NB4 (cell line): ENCODE results near the gene EPB41L1.

Source experiments
- DNase-seq: peaks from one replicate; pipeline ENCODE4 v3.0.0; 2010; ENCODE audit warnings: low read depth
- H3K4me3 ChIP-seq: one replicate; pipeline ENCODE4 v1.5.1; 2011; ENCODE audit warnings: mild to moderate bottlenecking, low read depth, low read length, moderate library complexity
- CTCF ChIP-seq: IDR thresholded peaks from one replicate; pipeline ENCODE4 v1.5.1; 2012; ENCODE audit warnings: low read depth, low read length
- MAX ChIP-seq: IDR thresholded peaks from 2 replicates; pipeline ENCODE4 v1.6.1; 2011; ENCODE audit warnings: low read depth, low read length
- MYC ChIP-seq: IDR thresholded peaks from 2 replicates; pipeline ENCODE4 v1.6.1; 2011; ENCODE audit warnings: low read depth, low read length
- POLR2A ChIP-seq: IDR thresholded peaks from 2 replicates; pipeline ENCODE4 v1.6.1; 2011; ENCODE audit warnings: mild to moderate bottlenecking; ENCODE audit not compliant: insufficient read length; ENCODE audit errors: extremely low read depth

Gene EPB41L1

DNA sequence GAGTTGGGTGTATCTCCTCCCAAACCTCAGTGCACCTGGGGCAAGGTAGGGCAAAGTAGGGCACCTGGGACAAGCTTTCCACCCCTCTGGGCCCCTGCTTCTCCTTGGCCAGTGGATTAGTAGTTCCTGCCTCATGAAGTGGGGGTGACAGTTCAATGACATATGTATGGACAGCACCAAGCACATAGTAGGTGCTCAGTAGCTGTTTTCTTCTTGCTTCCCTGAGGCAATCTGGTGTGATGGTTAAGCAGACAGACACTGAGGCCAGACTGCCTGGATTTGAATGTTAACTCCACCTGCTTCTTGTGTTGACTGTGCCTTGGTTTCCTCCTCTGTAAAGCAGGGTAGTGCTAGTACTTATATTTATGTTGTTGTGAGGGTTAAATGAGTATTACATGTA lies 25.8 kb downstream of the EPB41L1 start:
- no peak for DNase-seq
- no peak for TF ChIP-seq CTCF
- no peak for TF ChIP-seq MYC
- no peak for TF ChIP-seq MAX
- H3K4me3 ChIP-seq = no peak overlapping the region

DNA sequence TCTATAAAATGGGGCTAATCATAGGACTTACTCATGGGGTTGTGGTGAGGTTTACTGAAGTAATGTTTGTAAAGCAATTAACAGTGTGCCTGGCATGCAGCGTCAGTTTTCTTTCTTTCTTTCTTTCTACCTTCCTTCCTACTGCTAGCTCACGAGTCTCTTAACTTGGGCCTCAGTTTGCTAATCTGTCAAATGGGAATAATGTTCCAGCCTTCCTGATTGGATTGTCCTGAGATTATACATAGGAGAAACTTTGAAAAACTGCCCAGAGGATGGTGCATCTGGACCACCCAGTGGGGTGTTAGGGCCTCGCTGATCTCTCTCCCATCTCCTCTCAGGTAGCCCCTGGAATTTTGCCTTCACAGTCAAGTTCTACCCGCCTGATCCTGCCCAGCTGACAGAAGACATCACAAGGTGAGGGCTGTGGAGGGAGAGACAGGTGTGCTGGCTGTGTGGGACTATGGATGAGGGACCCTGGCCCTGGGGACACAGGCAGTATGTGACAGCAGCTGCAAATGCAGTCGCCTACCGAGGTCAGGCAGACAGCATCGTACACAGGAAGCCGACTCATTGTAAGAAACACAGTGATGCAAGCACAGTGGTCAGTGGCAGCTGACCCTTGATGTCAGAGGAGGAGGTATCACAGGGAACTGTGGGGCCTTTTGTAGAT lies 27.5 kb downstream of the EPB41L1 start:
- no peak overlapping the region for H3K4me3 ChIP-seq
- peak; percentile 31 for DNase-seq
- TF ChIP-seq MYC (no peak), POLR2A (no peak), MAX (no peak), CTCF (no peak)

- TF ChIP-seq CTCF = no peak
- no peak for TF ChIP-seq POLR2A
- TF ChIP-seq MAX = no peak
- TF ChIP-seq MYC = no peak
- DNase-seq = no peak
These were observed 28.1 kb downstream of the EPB41L1 start for GRCh38 chr20:36182604-36183154.

DNA sequence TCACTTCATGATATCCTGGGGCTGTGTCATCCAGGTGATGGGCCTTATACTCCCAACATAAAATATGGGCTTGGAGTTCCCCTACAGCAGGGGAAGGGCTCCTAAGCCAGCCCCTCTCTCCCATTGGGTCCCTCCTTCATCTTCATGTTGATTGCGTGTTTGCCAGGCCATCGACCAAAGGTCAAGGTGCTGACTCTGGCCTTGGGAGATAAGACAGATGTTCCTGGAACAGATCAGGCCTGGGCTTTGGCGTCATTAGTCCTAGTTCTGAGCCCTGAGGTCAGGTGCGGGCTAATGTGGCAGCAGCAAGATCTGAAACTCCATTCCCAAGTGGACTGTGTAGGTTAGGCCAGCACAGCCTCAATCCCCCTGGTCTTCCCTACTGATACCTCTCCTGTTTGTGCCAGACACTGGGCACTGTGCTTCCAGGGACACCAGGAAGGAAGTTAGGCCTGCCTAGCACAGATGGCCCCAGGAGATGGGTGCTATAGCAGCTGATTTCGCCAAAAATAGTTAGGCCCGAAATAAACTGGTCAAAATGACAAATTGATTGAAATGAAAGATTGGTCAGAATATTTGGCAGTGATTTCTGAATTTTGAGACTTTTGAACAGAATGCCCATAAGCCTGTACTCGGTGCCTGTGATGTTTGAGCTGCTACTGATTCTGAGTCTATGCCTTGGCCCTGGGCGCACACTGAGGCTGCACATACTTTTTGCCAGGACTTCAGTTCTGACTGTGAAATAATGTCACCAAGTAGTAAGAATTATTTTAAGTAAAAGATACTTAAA lies 28.8 kb downstream of the EPB41L1 start:
- TF ChIP-seq MYC (no peak), POLR2A (no peak), MAX (no peak), CTCF (no peak)
- DNase-seq = no peak
- H3K4me3 ChIP-seq = no peak overlapping the region

More at GRCh38 chr20:36182604-36183154, 28.1 kb downstream of the EPB41L1 start:
- no peak overlapping the region for H3K4me3 ChIP-seq

GRCh38 chr20:36184816-36185776 lies 30.6 kb downstream of the EPB41L1 start:
- DNase-seq = no peak
- TF ChIP-seq MAX = no peak
- TF ChIP-seq CTCF = no peak
- no peak overlapping the region for H3K4me3 ChIP-seq
